D721Med (cell line): ENCODE measurements around the gene APOL2.
"Not testable (repeated sequence)": the region's sequence is repeated elsewhere in the genome, so short reads cannot be mapped to it uniquely, and the experiment has no call there.

Source experiments
- DNase-seq: peaks from one replicate; pipeline ENCODE4 v3.0.0; 2011; ENCODE audit warnings: low spot score; ENCODE audit not compliant: insufficient read length
- FAIRE-seq: peaks from 2 replicates; lab custom pipeline; 2011; peaks lifted over from hg19 to GRCh38; lab: Jason Lieb, UNC
- TF ChIP-seq, protein P1 (sequence below): IDR thresholded peaks from 2 replicates; pipeline ENCODE4 v1.5.1; 2012; ENCODE audit warnings: mild to moderate bottlenecking, control low read depth; ENCODE audit not compliant: insufficient read depth; ENCODE audit errors: missing control alignments

APOL2 gene

GRCh38 chr22:36220451-36220921, 18.8 kb downstream of the APOL2 start:
- FAIRE-seq (no peak), DNase-seq (no peak)
- TF ChIP-seq, protein P1, sequence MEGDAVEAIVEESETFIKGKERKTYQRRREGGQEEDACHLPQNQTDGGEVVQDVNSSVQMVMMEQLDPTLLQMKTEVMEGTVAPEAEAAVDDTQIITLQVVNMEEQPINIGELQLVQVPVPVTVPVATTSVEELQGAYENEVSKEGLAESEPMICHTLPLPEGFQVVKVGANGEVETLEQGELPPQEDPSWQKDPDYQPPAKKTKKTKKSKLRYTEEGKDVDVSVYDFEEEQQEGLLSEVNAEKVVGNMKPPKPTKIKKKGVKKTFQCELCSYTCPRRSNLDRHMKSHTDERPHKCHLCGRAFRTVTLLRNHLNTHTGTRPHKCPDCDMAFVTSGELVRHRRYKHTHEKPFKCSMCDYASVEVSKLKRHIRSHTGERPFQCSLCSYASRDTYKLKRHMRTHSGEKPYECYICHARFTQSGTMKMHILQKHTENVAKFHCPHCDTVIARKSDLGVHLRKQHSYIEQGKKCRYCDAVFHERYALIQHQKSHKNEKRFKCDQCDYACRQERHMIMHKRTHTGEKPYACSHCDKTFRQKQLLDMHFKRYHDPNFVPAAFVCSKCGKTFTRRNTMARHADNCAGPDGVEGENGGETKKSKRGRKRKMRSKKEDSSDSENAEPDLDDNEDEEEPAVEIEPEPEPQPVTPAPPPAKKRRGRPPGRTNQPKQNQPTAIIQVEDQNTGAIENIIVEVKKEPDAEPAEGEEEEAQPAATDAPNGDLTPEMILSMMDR: no peak

DNA sequence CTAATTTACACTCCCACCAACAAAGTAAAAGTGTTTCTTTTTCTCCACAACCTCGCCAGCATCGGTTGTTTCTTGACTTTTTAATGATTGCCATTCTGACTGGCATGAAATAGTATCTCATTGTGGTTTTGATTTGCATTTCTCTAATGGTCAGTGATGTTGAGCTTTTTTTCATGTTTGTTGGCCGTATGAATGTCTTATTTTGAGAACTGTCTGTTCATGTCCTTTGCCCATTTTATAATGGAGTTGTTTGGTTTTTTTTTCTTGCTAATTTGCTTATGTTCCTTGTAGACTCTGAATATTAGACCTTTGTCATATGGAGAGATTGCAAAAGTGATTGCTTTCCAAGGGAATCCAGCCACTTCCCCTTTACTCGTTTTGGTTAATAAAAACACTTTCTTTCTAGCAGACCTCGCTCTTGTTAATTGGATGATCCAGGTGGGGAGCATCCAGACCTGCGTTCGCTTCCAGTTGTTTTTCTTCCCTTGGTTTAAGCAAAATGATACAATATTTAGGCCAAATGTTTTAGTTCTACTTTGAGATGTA, 20.6 kb downstream of the APOL2 start:
- TF ChIP-seq, protein P1: no peak
- DNase-seq (no peak), FAIRE-seq (no peak)

GRCh38 chr22:36215981-36216380, 23.3 kb downstream of the APOL2 start:
- no peak for FAIRE-seq
- no peak for DNase-seq
- TF ChIP-seq, protein P1: no peak

DNA sequence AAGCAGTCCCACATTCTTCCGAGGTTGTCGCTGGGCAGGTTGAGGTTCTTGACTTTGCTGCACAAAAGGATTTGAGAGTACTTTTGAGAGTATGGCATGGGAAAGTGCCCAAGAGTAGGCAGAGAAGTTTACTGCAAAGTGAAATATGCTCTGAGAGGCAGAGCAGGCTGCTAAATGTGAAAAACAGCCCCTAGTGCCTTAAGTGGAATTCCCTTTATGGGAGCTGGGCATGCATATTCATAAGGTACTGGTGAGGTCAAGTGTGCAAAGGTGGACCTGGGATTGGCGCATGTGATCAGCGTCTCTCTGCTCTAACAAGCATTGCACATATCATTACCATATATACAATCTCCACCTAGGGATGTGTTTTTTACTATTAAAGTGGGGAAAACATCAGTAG, 25.7 kb downstream of the APOL2 start:
- DNase-seq: no peak
- no peak for FAIRE-seq
- TF ChIP-seq, protein P1: no peak

DNA sequence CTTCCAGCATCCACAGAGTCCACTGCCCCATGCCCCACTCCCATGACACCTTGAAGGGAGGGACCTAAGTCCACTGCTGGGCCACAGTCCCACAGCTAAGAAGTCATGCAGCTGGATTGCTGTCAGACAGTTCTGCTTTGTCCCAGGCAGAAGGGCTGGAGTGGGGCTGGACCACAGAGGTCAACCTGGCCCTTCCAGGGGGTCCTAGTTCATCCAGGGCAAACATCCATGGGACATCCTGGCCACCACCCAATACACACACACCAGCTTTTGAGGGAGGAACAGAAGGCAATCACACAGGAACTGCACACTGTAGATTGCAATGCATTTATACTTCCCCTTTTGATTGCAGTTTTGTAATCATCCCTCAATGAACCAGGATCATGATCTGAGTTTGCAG, 26.4 kb downstream of the APOL2 start:
- FAIRE-seq: no peak
- TF ChIP-seq, protein P1: no peak
- no peak for DNase-seq

DNA sequence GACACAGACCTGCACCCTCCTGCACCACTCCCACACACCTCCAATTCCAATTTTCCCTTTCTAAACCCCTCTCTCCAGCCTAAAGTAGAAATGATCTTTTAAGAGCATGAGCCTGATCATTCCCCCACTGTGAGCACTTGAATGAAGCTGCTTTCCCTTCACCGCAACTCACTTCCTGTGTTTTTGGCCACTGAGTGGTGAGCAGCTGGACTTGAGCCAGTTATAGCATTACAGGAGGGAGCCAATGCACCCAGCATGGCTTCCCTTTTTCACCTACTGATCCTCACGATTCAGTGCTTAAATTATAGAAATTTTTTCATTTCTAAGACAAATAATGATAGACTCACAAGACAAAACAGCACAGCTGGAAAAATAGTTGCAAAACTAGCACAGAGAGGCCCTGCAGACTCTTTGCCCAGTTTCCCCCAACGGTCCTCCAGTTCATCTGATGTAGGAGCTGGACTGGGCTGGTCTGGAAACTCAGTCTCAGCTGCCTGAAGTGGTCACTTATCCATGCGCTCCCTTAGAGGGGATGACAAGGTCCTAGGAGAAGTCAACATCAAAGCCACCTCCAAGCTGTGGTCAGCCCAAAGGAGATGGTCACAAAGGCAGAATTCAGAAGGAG, 28.0 kb downstream of the APOL2 start:
- DNase-seq: no peak
- TF ChIP-seq, protein P1: no peak
- no peak for FAIRE-seq

DNA sequence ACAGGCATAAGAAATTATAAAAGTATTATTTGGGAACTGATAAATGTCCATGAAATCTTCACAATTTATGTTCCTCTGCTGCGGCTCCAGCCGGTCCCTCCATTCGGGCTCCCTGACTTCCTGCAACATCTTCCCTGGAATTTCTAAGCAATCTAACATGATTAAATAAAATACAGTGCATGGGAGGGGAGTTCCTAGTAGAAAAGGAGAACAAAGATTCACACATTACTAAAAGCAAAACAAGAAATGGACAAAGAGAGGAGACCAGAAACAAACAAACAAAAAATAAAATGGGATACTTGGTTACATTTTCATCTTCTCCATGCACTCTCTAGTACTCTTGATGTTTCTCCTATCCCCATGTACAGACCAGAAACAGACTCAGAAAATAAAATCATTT, 29.1 kb downstream of the APOL2 start:
- no peak for DNase-seq
- FAIRE-seq: no peak

GRCh38 chr22:36209488-36209908, 29.8 kb downstream of the APOL2 start:
- not testable (repeated sequence) for DNase-seq, FAIRE-seq

More for the DNA sequence above, 29.1 kb downstream of the APOL2 start:
- TF ChIP-seq, protein P1: no peak
